Dedifferentiated amniotic fluid mesenchymal stem cell (primary cell): ENCODE measurements around the gene BPI.
"Not testable (repeated sequence)": the region's sequence is repeated elsewhere in the genome, so short reads cannot be mapped to it uniquely, and the experiment has no call there.

ENCODE experiments used
- DNase-seq: peaks from one replicate; pipeline ENCODE4 v3.0.0-alpha.2; 2016; ENCODE audit errors: extremely low spot score

Gene BPI

GRCh38 chr20:38336726-38337125 lies 32.8 kb downstream of the BPI start:
- DNase-seq, result no peak

- DNase-seq, result no peak
These were observed 33.7 kb downstream of the BPI start for GRCh38 chr20:38337561-38338140.

GRCh38 chr20:38338849-38339520 lies 35.0 kb downstream of the BPI start:
- no peak for DNase-seq

GRCh38 chr20:38339521-38339896 lies 35.6 kb downstream of the BPI start:
- DNase-seq, result not testable (repeated sequence)

DNA sequence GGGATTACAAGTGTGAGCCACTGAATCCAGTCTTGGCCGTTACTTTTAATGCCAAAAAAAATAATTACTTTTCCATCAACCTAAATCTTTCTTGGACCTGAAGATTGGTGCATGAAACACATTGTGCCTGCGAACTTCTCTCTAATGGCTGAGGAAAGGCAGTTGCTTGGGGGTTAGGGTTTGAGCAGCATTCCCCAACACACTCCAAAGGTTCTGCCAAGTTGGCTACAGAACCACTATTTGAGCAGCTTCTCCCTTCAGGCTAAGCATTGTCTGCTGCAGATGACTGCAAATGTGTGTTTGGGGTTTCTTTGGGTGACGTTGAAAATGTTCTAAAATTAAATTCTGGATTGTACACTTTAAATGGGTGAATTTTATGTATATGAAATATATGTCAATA lies 36.0 kb downstream of the BPI start:
- no peak for DNase-seq

GRCh38 chr20:38340693-38341092 lies 36.7 kb downstream of the BPI start:
- no peak for DNase-seq

GRCh38 chr20:38342216-38342615 lies 38.3 kb downstream of the BPI start:
- DNase-seq, result no peak

GRCh38 chr20:38342713-38343310 lies 38.9 kb downstream of the BPI start:
- no peak for DNase-seq

DNA sequence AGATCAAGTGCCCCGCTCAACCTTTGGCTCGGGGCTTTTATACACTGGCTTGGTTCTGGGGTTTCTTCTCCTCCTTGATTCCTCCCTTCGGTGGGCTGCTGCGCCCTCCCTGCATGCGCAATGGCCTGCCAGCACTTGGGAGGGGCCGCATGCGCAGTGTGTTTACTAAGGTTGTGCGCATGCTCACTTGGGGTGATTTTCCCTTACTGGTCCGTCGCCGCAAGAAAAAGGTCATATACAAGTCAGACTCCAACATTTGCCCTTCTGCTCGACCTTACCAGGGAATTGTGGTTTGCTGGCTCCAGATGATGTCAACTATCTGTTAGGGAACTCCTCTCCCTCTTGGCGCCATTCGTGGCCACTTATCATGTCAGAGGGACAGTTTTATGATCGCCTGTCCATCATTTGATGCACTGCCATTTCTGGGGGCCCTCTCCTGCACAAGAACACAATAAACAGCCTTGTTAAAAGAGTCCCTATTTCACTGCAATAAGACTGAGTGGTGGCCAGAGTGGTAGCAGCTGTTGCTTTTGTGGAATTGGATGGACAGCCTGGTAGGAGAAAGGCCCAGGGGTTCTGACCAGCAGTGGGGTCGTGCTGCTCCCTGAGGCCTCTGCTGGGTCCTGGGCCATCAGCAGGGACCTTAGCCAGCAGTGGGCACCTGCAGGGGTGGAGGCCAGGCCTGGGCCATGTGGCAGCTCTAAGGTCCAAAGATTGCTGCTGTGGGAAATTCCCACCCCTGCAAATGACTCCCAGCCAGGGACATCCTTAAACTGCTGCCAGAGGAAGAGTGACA lies 39.6 kb downstream of the BPI start:
- DNase-seq, result no peak

GRCh38 chr20:38344107-38344701 lies 40.2 kb downstream of the BPI start:
- DNase-seq, result no peak

DNA sequence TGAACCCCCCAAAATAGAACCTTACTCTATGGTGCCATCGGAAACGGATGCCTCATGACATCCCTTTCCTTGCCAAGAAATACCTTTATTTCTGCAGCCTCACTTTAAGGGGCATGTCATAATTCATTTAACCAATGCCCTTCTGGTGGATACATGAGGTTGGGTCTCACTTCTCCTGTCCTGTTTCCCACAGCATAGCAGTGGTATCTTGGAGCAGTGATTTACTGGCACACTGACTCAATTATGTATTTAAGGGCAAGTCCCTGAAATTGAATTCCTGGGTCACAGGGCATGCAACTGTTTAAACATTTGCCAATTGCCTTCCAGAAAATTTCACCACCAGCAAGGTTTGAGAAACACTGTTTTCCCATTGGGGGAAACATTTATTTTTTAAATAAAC lies 41.7 kb downstream of the BPI start:
- no peak for DNase-seq

DNA sequence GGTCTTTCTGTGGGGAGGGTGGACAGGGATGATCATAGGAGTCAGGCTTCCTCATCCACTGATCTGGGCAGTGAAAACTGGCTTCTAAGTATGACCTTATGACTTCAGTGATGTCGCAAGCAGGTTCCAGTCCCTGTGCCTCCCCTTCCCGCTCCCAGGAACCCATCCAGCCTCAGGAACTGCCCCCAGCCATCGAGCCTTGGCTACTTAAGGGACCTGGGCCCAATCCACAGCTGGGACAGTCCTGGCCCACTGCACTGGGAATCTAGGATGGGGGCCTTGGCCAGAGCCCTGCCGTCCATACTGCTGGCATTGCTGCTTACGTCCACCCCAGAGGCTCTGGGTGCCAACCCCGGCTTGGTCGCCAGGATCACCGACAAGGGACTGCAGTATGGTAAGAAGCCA lies 42.3 kb downstream of the BPI start, which contains the start of gene LBP:
Gene LBP, plus strand, starts transcription at position 236 of the 405 bp plus-strand sequence. Its CDS starts 35 bp downstream, at position 271.
- DNase-seq, result no peak

GRCh38 chr20:38346741-38347140 lies 42.8 kb downstream of the BPI start:
- DNase-seq, result no peak

GRCh38 chr20:38349856-38350255 lies 45.9 kb downstream of the BPI start:
- no peak for DNase-seq

DNA sequence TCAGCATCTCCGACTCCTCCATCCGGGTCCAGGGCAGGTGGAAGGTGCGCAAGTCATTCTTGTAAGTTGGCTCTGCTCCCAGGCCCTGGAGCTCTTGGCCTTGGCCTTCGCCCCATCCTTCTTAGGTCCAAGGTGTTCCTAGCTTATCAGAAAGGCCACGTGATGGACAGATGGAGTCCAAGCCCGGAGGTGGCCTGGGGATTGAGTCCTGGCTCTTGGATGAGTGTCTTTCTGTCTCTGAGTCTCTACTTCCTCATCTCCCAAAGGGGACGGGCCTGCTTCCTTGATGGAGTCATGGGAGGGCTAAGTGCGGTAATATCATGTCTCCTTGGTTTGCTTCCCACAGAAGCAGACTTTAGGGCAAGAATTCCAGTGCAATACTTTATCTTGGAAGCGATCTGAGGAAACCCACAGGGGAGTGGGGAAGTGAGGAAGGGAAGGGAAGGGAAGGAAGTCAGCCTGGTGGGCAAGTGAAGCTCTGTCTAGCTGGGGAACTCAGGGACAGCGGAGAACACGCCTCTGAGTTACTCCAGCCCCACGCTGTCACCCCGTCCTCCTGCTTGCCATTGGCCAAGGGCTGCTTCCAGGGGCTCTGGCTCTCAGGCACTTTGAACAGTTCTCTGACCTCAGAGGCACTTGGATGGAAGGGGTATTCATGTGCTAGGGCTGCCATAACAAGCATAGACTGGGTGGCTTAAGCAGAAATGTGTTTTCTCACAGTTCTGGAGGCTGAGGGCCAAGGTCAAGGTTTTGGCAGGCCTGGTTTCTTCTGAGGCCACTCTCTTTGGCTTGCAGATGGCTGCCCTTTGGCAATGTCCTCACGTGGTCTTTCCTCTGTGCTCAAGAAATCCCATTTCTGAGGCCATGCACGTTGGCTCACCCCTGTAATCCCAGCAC lies 47.2 kb downstream of the BPI start:
- DNase-seq, result no peak

GRCh38 chr20:38353316-38353715 lies 49.4 kb downstream of the BPI start:
- no peak for DNase-seq

GRCh38 chr20:38354227-38354626 lies 50.3 kb downstream of the BPI start:
- DNase-seq, result no peak

- no peak for DNase-seq
These were observed 51.4 kb downstream of the BPI start for GRCh38 chr20:38355161-38356012.

DNA sequence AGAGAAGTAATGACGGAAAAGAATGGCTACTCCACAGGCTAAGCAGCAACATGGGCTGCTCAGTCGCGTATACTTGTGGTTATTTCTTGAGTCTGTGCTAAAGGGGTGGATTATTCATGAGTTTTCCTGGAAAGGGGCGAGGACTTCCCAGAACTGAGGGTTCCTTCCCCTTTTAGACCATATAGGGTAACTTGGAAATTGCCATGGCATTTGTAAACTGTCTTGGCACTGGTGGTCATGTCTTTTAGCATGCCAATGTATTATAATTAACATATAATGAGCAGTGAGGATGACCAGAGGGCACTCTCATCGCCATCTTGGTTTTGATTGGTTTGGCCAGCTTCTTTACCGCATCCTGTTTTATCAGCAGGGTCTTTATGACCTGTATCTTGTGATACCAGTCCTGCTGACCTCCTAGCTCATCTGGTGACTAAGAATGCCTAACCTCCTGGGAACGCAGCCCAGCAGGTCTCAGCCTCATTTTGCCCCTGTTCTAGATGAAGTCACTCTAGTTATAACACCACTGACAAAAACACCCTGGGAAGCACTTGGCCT lies 53.8 kb downstream of the BPI start:
- no peak for DNase-seq

DNA sequence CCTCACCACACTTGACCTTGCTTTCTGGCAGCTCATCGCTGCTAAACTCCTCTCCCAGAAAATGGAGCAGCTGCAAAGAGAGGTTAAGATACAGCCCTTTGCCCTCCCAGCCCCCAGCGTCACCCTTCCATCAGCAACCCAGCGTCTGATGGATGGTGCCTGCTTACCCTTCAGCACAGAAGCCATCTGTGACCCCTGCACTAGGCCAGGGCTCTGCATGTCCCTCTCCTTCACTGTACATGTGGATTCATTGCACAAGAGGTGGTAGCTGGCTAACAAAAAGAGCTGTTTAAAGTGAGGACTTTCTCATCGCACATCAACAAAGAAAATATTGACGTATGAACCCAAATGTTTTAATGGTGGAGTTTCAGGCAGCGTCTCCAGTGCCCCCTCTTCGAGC lies 54.6 kb downstream of the BPI start:
- DNase-seq, result no peak
